Fibroblast of peridontal ligament (primary cell): ENCODE measurements around the gene RBM12.
A peak's percentile ranks its signal among the peaks of the same experiment; 100 is the strongest.

Experiments used
- DNase-seq: peaks from one replicate; pipeline ENCODE4 v3.0.0-alpha.2; 2010; ENCODE audit errors: extremely low read depth

Gene RBM12

GRCh38 chr20:35620818-35621559 is 43.7 kb downstream of the RBM12 start:
- no peak for DNase-seq

- DNase-seq = peak; percentile 61
Observed at GRCh38 chr20:35619196-35620095, 45.3 kb downstream of the RBM12 start.

GRCh38 chr20:35618263-35619131 is 46.2 kb downstream of the RBM12 start:
- DNase-seq = peak; percentile 14

- DNase-seq = no peak
Observed at GRCh38 chr20:35617397-35618262, 47.1 kb downstream of the RBM12 start.

- peak; percentile 99 for DNase-seq
Observed at GRCh38 chr20:35616465-35617396, 48.0 kb downstream of the RBM12 start.

- DNase-seq = peak; percentile 69
Observed at GRCh38 chr20:35615667-35616464, 48.8 kb downstream of the RBM12 start, which contains the start of gene SPAG4. SPAG4 (plus strand) TSS chr20:35615829; CDS start chr20:35616004, 175 bp downstream.

- DNase-seq = no peak
Observed at GRCh38 chr20:35611482-35611881, 53.2 kb downstream of the RBM12 start.

GRCh38 chr20:35610833-35611427 is 53.8 kb downstream of the RBM12 start:
- DNase-seq = no peak

GRCh38 chr20:35607003-35607735 is 57.5 kb downstream of the RBM12 start:
- no peak for DNase-seq

GRCh38 chr20:35606127-35606526 is 58.6 kb downstream of the RBM12 start:
- no peak for DNase-seq

GRCh38 chr20:35604449-35604747 is 60.3 kb downstream of the RBM12 start:
- no peak for DNase-seq

GRCh38 chr20:35603695-35604448 is 60.8 kb downstream of the RBM12 start:
- no peak for DNase-seq

- no peak for DNase-seq
Observed at GRCh38 chr20:35602851-35603495, 61.7 kb downstream of the RBM12 start.

- DNase-seq = no peak
Observed at GRCh38 chr20:35601990-35602389, 62.7 kb downstream of the RBM12 start.

- peak; percentile 56 for DNase-seq
Observed at GRCh38 chr20:35600993-35601973, 63.4 kb downstream of the RBM12 start.
